ENCODE measurements around the gene B9D2.

GRCh38 chr19:41309180-41310032, 54.5 kb downstream of the B9D2 start:
- no peak for TF ChIP-seq CTCF (conservative IDR thresholded peaks at IDR 0.05)
- TF ChIP-seq EZH2 (IDR thresholded peaks at IDR 0.05; ENCODE audit: low read depth), result no peak
